GM21360 (cell line): Measurements from ENCODE around the gene CATSPERZ.
A peak's percentile ranks its signal among the peaks of the same experiment; 100 is the strongest.
"Not testable (repeated sequence)": the region's sequence is repeated elsewhere in the genome, so short reads cannot be mapped to it uniquely, and the experiment has no call there.

Source experiments
- ATAC-seq: cut with Tn5 transposase; IDR thresholded peaks from one replicate; pipeline ENCODE4 v1.9.1; 2021; ENCODE audit warnings: mild to moderate bottlenecking, moderate library complexity; ENCODE audit not compliant: unreplicated experiment

Gene CATSPERZ

DNA sequence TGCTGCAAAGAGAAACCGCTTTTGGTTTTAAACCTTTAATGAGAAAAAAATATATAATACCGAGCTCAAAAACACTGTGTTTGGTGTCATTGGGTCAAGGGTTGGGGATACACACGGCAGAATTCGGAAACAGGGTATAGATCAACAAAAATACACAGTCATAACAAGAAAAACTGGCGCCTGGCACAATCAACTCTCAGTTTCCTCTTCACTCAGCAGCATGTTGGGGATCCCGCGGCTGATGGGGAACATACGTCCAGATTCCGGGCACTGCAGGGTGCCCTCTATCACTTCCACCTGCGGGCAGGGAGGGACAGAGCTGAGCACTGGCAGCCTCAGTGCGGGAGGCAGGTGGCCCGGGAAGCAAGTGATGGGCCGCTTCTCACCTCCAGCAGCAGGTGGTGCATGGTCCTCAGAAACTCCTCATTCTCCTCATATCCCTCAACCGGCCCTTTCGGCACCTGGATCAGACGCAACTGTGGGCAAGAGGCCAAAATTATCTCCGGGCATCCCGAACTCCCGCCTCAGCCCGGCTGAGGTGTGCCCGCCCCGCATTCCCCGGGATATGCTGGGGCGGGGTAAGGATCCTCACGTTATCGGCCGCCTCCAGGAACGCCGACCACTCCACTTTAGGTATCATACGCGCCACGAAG is 16.6 kb downstream of the CATSPERZ start:
- peak; percentile 22 for ATAC-seq

- peak; percentile 49 for ATAC-seq
Observed at GRCh38 chr11:64317325-64317960, 17.3 kb downstream of the CATSPERZ start, which contains the start of gene TRMT112. Gene TRMT112 (minus strand): TSS chr11:64317559. CDS start chr11:64317526, 33 bp downstream.

DNA sequence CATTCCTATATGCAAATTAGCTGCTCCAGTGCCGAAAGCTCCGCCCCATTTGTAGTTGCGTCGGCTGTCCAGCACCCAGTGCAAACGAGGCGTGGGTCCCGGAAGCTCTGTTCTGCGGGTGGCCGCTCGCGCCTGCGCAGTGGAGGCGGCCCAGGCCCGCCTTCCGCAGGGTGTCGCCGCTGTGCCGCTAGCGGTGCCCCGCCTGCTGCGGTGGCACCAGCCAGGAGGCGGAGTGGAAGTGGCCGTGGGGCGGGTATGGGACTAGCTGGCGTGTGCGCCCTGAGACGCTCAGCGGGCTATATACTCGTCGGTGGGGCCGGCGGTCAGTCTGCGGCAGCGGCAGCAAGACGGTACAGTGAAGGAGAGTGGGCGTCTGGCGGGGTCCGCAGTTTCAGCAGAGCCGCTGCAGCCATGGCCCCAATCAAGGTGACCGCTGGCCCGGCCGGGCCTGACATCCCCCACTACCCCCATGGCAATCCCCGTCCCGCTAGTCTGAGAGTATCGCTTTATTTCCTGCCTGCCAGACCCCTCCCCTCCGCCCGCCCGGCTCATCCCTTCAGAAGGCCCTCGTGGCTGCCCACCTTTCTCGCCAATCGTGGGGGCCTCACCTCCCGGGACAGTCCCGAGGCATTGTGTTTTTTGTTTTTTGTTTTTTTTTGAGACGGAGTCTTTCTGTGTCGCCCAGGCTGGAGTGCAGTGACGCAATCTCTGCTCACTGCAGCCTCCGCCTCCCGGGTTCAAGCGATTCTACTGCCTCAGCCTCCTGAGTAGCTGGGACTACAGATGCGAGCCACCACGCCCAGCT is 18.0 kb downstream of the CATSPERZ start, which contains the start of gene PRDX5:
PRDX5 (plus strand) TSS at position 161 of the 805 bp plus-strand sequence; CDS start at position 256, 95 bp downstream.
- ATAC-seq = peak; percentile 58

GRCh38 chr11:64318766-64319761 is 18.9 kb downstream of the CATSPERZ start:
- ATAC-seq = no peak

GRCh38 chr11:64320556-64320955 is 20.4 kb downstream of the CATSPERZ start:
- no peak for ATAC-seq

- ATAC-seq = no peak
Observed at GRCh38 chr11:64321026-64321425, 20.9 kb downstream of the CATSPERZ start.

GRCh38 chr11:64321533-64321932 is 21.4 kb downstream of the CATSPERZ start:
- no peak for ATAC-seq

DNA sequence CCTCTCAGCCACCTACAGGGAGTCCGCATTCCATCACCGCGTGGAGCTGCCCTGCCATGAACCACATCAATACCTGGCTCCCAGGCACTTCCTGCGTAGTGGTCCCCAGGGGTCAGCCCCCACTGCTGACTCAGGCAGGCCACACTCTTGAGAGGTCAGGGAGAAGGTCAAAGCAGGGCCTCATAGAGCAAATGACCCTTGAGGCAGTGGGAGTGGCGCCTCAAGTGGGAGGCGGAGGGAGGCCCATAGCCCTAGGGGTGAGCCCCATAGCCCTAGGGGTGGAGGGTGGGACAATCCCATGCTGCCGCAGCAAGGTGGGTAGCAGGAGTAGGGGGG is 22.7 kb downstream of the CATSPERZ start:
- no peak for ATAC-seq

DNA sequence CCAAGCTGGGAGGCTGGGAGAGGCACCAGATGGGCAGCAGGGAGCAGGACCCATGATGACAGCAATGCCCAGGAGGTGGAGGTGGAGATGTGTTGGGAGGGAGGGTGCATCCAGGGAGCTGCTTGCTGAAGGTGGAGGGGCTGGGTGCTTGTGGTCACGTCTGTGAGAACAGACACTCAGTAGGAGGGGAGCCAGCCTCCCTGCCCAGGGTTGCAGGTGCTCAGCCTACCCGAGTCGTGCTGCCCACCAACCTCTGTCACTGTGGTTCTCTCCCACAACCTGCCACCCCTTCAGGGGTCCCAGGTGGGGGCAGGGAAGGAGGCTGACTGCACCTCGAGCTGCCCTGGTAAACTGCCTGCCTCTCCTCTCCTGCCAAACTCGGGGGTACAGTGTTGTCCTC is 23.2 kb downstream of the CATSPERZ start:
- no peak for ATAC-seq

DNA sequence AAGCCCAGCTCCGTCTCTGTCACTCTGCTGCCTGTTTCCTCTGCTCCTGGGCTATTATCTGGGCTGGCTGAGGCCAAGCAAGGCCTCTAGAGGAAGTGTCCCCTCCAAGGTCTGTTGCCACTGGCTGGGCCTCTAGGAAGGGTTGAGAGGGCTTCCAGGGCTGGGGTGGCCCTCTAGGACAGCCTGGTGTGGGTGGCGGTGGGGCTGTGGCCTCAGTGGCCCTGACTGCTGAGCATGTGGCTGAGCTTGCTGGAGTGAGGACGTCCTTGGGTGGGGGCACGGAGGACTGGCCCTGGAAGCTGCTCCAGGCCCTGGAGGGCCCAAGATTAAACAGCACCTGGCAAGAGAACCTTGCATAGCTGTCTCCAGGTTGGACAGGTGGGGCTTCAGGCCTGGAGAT is 23.8 kb downstream of the CATSPERZ start:
- ATAC-seq = not testable (repeated sequence)

- ATAC-seq = no peak
Observed at GRCh38 chr11:64324692-64325469, 24.7 kb downstream of the CATSPERZ start.

DNA sequence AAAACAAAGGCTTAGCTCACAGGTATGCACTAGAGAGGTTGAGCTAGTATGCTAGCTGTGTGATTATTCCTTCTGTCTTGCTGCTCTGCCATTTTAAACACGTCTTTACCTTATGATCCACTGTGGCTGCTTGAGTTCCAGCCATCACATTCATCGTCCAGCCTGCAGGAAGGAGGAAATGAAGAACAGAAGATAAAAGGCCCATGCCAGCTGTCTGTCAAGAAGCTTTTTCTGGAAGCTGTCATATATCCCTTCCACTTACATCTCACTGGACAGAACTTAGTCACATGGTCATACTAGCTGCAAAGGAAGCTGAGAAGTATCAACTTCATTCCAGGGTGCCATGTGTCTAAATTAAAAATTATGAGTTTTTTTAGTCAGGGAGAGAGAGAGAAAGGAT is 27.2 kb downstream of the CATSPERZ start:
- no peak for ATAC-seq

DNA sequence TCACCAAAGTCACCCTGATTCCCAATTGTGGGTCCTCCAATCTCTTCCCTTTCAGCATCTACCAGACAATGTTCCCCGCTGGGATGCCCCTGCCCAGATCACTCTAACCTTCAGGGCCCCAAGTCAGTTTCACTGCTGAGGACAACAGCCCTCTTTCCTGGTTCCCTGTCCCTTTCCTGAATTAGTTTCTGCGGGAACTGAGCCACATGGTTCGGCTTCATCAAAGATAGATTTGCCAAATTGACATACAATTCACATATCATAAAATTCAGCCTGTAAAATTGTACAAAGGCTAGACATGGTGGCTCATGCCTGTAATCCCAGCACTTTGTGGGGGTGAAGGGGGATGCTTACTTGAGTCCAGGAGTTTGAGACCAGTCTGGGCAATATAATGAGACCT is 27.8 kb downstream of the CATSPERZ start:
- no peak for ATAC-seq

- no peak for ATAC-seq
Observed at GRCh38 chr11:64330888-64331287, 30.7 kb downstream of the CATSPERZ start.

DNA sequence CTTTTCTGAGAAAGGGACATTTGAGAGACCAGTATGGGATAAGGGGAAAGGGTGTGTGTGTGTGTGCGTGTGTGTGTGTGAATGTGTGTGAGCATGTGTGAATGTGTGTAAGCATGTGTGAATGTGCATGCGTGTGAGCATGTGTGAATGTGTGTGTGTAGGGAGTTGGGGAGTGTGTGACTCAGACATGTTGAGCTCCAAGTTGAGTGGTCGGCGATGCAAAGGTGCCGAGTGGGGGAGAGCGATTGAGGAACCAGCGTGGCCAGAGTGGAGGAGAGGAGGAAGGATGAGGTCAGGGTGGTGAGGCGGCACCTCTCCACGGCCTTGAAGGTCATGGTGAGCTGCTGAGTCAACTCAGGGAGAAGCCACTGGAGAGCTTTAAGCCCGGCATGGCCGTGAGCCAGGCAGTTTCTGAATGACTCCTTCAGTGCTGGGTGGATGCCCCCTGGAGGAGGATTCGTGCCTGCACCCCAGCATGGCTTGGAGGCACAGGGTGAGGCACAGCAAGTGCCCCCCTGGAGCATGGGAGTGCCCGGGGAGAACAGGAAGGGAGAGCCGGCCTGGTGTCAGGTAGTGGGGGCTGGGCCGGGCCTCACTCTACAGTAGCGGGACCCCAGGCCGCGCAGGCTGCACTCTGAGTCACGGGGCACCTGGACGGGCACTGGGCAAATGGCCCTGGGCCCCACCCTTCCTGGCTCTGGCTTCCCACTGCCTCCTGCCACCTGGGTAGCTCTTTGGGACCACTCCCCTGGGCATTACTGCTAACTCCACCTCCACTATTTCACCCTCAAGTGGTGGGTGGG is 31.6 kb downstream of the CATSPERZ start:
- no peak for ATAC-seq

- ATAC-seq = no peak
Observed at GRCh38 chr11:64333556-64333955, 33.4 kb downstream of the CATSPERZ start.

DNA sequence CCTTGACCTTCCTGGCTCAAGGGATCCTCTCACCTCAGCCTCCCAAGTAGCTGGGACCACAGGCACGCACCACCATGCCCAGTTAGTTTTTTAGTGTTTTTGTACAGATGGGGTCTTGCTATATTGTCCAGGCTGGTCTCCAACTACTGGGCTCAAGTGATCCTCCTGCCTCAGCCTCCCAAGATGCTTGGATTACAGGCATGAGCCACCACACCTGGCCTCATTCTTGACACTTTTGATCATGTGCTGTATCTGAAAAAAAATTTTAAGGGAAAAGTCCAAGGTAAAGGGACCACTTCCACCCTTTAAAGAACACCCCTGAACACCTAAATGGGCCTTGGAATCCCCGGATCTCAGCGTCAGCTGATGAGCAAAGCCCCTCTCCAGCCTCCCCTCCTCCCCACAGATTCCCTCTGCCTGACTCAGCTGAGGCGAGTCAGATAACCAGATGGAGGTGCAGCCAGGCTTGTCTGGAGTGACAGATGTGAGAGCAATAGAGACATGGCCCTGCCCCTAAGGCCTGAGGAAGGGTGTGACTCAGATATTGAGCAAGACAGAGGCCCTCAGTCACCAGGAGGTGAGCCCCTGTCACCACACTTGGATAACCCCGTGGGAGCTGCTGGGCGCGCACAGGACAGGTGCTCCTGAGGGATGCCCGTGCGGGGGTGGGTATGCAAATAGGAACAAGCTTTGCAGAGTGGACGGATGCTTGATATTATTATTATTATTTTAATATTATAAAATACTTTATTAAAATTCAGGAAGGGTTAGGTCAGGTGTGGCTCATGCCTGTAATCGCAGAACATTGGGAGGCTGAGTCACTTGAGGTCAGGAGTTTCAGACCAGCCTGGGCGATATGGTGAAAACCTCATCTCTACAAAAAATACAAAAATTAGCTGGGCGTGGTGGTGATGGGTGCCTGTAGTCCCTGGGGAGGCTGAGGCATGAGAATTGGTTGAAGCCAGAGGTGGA is 34.9 kb downstream of the CATSPERZ start:
- ATAC-seq = peak; percentile 77
